ENCODE data around the gene PACSIN2.

Gene PACSIN2

GRCh38 chr22:42862045-42862734 lies 152.8 kb downstream of the PACSIN2 start:
- TF ChIP-seq SPI1 (IDR thresholded peaks at IDR 0.05; ENCODE audit: borderline replicate concordance, low read depth): no peak
- TF ChIP-seq, protein P1, sequence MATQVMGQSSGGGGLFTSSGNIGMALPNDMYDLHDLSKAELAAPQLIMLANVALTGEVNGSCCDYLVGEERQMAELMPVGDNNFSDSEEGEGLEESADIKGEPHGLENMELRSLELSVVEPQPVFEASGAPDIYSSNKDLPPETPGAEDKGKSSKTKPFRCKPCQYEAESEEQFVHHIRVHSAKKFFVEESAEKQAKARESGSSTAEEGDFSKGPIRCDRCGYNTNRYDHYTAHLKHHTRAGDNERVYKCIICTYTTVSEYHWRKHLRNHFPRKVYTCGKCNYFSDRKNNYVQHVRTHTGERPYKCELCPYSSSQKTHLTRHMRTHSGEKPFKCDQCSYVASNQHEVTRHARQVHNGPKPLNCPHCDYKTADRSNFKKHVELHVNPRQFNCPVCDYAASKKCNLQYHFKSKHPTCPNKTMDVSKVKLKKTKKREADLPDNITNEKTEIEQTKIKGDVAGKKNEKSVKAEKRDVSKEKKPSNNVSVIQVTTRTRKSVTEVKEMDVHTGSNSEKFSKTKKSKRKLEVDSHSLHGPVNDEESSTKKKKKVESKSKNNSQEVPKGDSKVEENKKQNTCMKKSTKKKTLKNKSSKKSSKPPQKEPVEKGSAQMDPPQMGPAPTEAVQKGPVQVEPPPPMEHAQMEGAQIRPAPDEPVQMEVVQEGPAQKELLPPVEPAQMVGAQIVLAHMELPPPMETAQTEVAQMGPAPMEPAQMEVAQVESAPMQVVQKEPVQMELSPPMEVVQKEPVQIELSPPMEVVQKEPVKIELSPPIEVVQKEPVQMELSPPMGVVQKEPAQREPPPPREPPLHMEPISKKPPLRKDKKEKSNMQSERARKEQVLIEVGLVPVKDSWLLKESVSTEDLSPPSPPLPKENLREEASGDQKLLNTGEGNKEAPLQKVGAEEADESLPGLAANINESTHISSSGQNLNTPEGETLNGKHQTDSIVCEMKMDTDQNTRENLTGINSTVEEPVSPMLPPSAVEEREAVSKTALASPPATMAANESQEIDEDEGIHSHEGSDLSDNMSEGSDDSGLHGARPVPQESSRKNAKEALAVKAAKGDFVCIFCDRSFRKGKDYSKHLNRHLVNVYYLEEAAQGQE (IDR thresholded peaks at IDR 0.05; ENCODE audit: insufficient replicate concordance, low read depth): no peak
- TF ChIP-seq POLR2AphosphoS5 (IDR thresholded peaks at IDR 0.05; ENCODE audit: low read depth): no peak
- TF ChIP-seq, protein P2, sequence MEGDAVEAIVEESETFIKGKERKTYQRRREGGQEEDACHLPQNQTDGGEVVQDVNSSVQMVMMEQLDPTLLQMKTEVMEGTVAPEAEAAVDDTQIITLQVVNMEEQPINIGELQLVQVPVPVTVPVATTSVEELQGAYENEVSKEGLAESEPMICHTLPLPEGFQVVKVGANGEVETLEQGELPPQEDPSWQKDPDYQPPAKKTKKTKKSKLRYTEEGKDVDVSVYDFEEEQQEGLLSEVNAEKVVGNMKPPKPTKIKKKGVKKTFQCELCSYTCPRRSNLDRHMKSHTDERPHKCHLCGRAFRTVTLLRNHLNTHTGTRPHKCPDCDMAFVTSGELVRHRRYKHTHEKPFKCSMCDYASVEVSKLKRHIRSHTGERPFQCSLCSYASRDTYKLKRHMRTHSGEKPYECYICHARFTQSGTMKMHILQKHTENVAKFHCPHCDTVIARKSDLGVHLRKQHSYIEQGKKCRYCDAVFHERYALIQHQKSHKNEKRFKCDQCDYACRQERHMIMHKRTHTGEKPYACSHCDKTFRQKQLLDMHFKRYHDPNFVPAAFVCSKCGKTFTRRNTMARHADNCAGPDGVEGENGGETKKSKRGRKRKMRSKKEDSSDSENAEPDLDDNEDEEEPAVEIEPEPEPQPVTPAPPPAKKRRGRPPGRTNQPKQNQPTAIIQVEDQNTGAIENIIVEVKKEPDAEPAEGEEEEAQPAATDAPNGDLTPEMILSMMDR (IDR thresholded peaks at IDR 0.05; ENCODE audit: insufficient read depth, low read length): no peak
- TF ChIP-seq GABPA (IDR thresholded peaks at IDR 0.05; ENCODE audit: low read depth): no peak
- no peak for DNase-seq (ENCODE audit: low read depth in 1 of 2, low spot score in 1 of 2)
- Histone ChIP-seq H3K27ac (replicated peaks) (no peak overlapping the region), H3K27me3 (ENCODE audit: insufficient read depth, poor library complexity, severe bottlenecking) (no peaks in the 10 kb centered on the region), H3K4me3 (replicated peaks; ENCODE audit: insufficient read depth, low read length) (no peak overlapping the region)

- TF ChIP-seq, protein P2 (IDR thresholded peaks at IDR 0.05; ENCODE audit: insufficient read depth, low read length): no peak
- TF ChIP-seq, protein P1 (IDR thresholded peaks at IDR 0.05; ENCODE audit: insufficient replicate concordance, low read depth): no peak
- TF ChIP-seq POLR2AphosphoS5 (IDR thresholded peaks at IDR 0.05; ENCODE audit: low read depth): no peak
- no peak for TF ChIP-seq SPI1 (IDR thresholded peaks at IDR 0.05; ENCODE audit: borderline replicate concordance, low read depth)
- no peak for TF ChIP-seq GABPA (IDR thresholded peaks at IDR 0.05; ENCODE audit: low read depth)
- no peak overlapping the region for H3K27ac ChIP-seq (replicated peaks)
- H3K4me3 ChIP-seq (replicated peaks; ENCODE audit: insufficient read depth, low read length): no peak overlapping the region
- DNase-seq (ENCODE audit: low read depth in 1 of 2, low spot score in 1 of 2): no peak
- H3K27me3 ChIP-seq (ENCODE audit: insufficient read depth, poor library complexity, severe bottlenecking): no peaks in the 10 kb centered on the region
These were observed 154.0 kb downstream of the PACSIN2 start for GRCh38 chr22:42860968-42861367.

DNA sequence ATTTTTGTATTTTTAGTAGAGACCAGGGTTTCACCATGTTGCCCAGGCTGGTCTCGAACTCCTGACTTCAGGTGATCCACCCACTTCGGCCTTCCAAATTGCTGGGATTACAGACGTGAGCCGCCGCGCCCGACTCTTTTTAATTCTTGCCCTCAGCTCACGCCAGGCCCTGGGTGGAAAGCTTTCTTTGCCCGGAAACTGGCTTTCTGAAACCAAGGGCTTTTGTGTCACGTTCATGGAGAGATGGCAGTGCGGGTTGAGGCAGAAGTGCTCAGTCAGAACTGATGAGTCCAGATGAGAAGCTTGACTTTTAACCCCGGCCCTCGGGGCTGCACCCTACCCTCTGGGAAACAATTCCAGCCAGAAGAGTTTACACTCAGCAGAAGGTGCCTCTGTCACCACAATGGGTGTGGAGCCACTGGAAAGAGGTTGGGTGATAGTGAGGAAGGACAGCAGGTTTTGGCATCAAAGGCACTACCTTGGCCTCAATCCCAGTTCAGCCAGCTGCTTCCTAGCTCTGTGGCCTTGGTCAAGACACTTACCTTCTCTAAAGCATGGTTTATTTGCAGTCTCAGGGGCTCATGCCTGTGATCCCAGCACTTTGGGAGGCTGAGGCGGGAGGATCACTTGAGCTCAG lies 157.0 kb downstream of the PACSIN2 start:
- H3K27ac ChIP-seq (replicated peaks): no peak overlapping the region
- no peak for DNase-seq (ENCODE audit: low read depth in 1 of 2, low spot score in 1 of 2)
- no peak overlapping the region for H3K4me3 ChIP-seq (replicated peaks; ENCODE audit: insufficient read depth, low read length)
- TF ChIP-seq, protein P1 (IDR thresholded peaks at IDR 0.05; ENCODE audit: insufficient replicate concordance, low read depth): no peak
- TF ChIP-seq, protein P2 (IDR thresholded peaks at IDR 0.05; ENCODE audit: insufficient read depth, low read length): no peak
- TF ChIP-seq POLR2AphosphoS5 (IDR thresholded peaks at IDR 0.05; ENCODE audit: low read depth) (no peak), GABPA (IDR thresholded peaks at IDR 0.05; ENCODE audit: low read depth) (no peak), SPI1 (IDR thresholded peaks at IDR 0.05; ENCODE audit: borderline replicate concordance, low read depth) (no peak)
- H3K27me3 ChIP-seq (ENCODE audit: insufficient read depth, poor library complexity, severe bottlenecking): no peaks in the 10 kb centered on the region
